Cerebellar cortex (tissue), 1 donor: ENCODE measurements around the gene C19orf18.
A peak's percentile ranks its signal among the peaks of the same experiment; 100 is the strongest.

Source experiments
- DNase-seq: peaks from one replicate; pipeline ENCODE4 v3.0.0-alpha.2; 2015; ENCODE audit warnings: low spot score

Gene C19orf18

GRCh38 chr19:57947419-57948134, 26.8 kb downstream of the C19orf18 start, which contains the start of gene ZNF256:
ZNF256 (minus strand) TSS chr19:57947706; CDS start chr19:57947474, 232 bp downstream.
- peak; percentile 98 for DNase-seq

DNA sequence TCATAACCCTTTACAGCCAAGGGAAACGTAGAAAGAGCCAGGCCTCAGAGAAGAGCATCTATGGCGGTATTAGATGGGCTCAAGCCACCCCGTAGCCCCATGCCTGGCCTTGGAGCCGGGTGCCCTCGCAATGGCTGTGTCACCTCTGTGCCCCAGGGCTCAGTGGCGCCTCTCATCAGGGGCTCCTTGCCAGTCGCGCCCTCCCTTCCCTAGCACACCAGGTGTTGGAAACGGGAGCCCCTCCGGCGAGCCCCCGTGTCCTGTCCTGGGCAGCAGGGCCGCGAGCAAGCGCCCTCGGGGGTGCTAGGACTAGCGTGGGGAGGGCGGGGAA, 27.3 kb downstream of the C19orf18 start:
- DNase-seq, result no peak

DNA sequence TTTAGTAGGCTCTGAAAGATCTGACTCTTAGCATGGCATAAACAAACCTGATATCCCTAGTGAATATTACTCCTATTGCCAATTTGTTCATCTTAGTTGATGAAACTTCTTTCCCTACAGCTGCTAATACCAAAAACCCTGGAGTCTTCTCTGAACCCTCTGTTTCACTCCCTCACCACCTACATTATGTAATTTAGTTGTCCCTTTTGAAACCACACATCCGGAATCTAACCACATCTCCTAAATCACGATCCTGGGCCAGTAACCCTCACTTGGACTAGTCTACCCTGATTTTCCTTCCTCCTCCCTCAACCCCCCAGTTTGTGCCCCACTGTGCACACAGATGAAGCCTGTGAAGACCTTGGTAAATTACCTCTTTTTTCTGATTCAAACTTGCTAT, 28.0 kb downstream of the C19orf18 start:
- no peak for DNase-seq

GRCh38 chr19:57941593-57941992, 32.7 kb downstream of the C19orf18 start:
- no peak for DNase-seq

DNA sequence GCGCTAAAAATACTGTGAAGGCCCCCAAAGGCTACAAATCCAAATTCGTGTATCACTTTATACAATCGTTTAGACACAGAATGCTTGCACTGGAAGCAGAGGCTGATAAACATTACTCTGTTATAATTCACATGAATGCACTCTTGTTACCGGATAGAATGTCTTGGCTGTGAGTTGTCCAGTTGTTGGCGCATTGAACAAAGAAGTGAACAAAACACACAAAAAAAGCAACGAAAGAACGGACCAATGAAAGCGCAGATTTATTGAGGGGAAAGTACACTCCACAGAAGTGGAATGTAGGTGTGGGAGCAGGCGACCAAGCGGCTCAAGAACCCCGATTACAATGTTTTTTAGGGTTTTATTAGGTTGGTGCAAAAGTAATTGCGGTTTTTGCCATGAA, 38.6 kb downstream of the C19orf18 start:
- DNase-seq, result no peak

- DNase-seq, result peak; percentile 95
Observed at GRCh38 chr19:57934820-57935665, 39.3 kb downstream of the C19orf18 start, which contains the start of gene ZNF418. ZNF418 (minus strand) TSS chr19:57935402; CDS start chr19:57933822, 1,580 bp downstream.

DNA sequence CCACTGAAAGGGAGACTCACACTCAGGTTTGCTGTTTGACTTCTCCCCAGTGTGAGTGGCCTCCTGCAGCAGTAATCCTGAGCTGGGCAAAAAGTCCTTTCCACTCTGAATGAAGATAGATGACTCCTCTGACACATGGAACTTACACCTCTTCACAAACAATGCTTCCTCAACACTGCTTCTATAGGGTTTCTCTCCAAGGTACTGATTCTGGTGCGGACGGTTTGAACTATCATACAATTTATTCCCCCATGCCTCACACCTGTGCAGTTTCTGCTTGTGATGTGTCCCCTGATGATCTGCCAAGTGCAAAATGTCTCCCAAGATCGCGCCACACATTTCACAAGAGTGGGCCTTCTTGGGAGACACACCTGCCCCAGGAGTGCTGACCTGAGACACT, 46.7 kb downstream of the C19orf18 start:
- DNase-seq, result no peak

DNA sequence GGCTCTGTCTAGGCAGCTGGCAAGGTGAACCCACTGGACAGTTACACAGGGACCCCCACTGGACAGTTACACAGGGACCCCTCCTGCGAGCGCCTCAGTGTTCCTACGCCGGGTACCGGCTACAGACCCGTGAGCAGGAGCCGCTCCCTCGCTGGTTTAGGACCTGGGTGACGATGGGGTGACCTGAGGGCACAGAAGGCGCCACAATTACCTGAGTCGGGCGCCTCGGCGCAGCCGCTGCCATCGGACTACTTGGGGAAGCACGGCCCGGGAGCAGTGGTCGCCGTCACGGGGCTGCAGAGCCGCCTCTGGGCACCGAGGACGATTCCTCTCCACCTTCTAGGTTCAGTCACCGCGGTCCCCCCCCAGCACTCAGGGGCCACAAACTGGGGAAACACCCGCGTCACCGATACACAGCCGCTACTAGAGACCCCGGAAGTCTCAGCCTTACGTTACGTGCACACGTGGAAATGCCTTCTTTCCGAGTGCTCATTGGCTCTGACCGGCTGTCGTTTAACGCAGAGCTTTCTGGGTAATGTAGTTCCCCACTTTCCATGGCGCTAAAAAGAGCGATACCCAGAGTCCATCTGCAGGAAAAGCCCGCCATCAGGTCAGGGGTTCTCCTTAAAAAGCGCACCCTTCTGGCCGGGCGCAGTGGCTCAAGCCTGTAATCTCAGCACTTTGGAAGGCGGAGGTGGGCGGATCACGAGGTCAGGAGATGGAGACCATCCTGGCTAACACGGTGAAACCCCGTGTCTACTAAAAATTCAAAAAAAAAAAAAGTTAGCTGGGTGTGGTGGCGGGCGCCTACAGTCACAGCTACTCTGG, 58.0 kb downstream of the C19orf18 start, which contains the start of gene ZNF417:
Gene ZNF417 (minus strand): TSS at position 425 of the 828 bp plus-strand sequence. CDS start 181 bp downstream, at position 244.
- DNase-seq, result peak; percentile 99

DNA sequence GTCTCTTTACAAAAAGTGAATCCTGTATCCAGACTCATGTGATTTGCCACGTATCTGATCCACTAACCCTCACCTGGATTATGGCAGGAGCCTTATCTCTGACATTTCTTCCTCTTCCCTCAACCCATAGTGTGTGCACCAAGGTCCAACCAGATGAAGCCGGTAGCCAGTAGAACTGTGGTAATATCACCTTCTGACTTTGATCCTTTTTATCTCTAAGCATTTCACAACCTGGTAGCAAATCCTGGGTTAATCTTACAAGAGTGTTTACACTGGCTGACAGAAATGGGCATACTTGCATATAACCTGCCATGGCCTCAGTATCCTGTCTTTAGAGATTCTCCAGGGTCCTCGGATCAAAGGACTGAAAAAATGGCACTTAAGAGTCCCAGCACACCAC, 59.8 kb downstream of the C19orf18 start:
- DNase-seq, result no peak
